Effector memory CD8-positive, alpha-beta T cell (primary cell): ENCODE measurements around the gene MYO16.

ENCODE experiments used
- ATAC-seq: fragments of 150-1000 bp; cut with Tn5 transposase; replicated peaks from 2 replicates; pipeline ENCODE4 v1.10.0; 2021; ENCODE audit warnings: mild to moderate bottlenecking, moderate library complexity
- DNase-seq, 3 experiments: peaks; one replicate each; pipeline ENCODE4 v3.0.0; 2021
- H3K27ac Mint-ChIP-seq, 2 donors: one replicate each; pipeline ENCODE4 v1.8.0; 2022; ENCODE audit warnings: mild to moderate bottlenecking in 2 of 2, mixed read lengths in 2 of 2, moderate library complexity in 2 of 2
- H3K27me3 Mint-ChIP-seq, 2 donors: one replicate each; pipeline ENCODE4 v1.8.0; 2022; ENCODE audit warnings: mixed read lengths in 2 of 2
- H3K36me3 Mint-ChIP-seq: one replicate; pipeline ENCODE4 v1.8.0; 2022; ENCODE audit warnings: mild to moderate bottlenecking, moderate library complexity, mixed read lengths; ENCODE audit not compliant: insufficient read depth
- H3K4me1 Mint-ChIP-seq, 2 donors: one replicate each; pipeline ENCODE4 v1.8.0; 2022; ENCODE audit warnings: low read depth in 2 of 2, mixed read lengths in 2 of 2
- H3K4me3 Mint-ChIP-seq, 2 donors: one replicate each; pipeline ENCODE4 v1.8.0; 2022; ENCODE audit warnings: mild to moderate bottlenecking in 2 of 2, mixed read lengths in 2 of 2, moderate library complexity in 2 of 2
- H3K9me3 Mint-ChIP-seq, 2 donors: one replicate each; pipeline ENCODE4 v1.8.0; 2022; ENCODE audit warnings: mixed read lengths in 2 of 2

Gene MYO16

DNA sequence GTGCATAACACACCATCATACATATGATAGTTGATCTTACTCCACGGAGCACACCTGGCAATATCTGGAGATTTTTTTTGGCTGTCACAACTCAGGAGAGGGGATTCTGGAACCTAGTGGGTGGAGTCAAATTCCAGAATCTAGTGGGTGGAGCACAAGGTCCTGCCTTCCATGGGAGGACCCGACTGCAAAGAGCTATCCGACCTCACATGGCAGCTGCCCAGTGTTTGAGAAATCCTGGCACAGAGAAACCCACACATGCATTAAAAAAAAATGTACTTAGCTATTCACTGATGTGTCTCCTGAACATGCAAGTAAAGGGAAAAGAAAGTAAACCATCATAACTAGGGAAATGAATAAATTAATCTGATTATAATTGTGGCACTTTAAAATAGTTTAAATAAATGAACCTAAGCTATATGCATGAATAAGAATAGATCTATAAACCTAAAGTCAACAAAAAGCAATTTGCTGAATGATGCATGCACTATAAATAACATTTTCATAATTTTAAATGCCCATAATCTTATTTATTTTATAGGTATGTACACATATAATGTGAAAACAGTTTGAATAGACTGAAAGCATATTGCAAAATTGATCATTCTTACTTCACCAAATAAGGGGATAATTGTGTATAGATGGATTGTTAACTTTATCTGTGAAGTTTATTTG is 300.3 kb downstream of the MYO16 start:
- ATAC-seq (no peak), DNase-seq (no peak)
- no peaks in the 10 kb centered on the region for H3K4me1 Mint-ChIP-seq
- peaks cover 0 to 4% of the 10 kb centered on the region in 2 donors for H3K9me3 Mint-ChIP-seq
- no peak overlapping the region for H3K4me3 Mint-ChIP-seq
- no peaks in the 10 kb centered on the region for H3K36me3 Mint-ChIP-seq
- H3K27ac Mint-ChIP-seq = no peak overlapping the region
- peaks cover 0 to 12% of the 10 kb centered on the region in 2 donors for H3K27me3 Mint-ChIP-seq

GRCh38 chr13:108932196-108932595 is 302.8 kb downstream of the MYO16 start:
- Mint-ChIP-seq H3K9me3 (no peaks in the 10 kb centered on the region), H3K27me3 (no peaks in the 10 kb centered on the region), H3K4me1 (no peaks in the 10 kb centered on the region), H3K36me3 (no peaks in the 10 kb centered on the region), H3K27ac (no peak overlapping the region), H3K4me3 (no peak overlapping the region)
- no peak for DNase-seq
- no peak for ATAC-seq

GRCh38 chr13:108933061-108933460 is 303.6 kb downstream of the MYO16 start:
- H3K9me3 Mint-ChIP-seq = no peaks in the 10 kb centered on the region
- no peaks in the 10 kb centered on the region for H3K36me3 Mint-ChIP-seq
- no peak for ATAC-seq
- H3K27me3 Mint-ChIP-seq = peaks cover 0 to 3% of the 10 kb centered on the region in 2 donors
- no peak overlapping the region for H3K4me3 Mint-ChIP-seq
- no peaks in the 10 kb centered on the region for H3K4me1 Mint-ChIP-seq
- DNase-seq = no peak
- no peak overlapping the region for H3K27ac Mint-ChIP-seq

DNA sequence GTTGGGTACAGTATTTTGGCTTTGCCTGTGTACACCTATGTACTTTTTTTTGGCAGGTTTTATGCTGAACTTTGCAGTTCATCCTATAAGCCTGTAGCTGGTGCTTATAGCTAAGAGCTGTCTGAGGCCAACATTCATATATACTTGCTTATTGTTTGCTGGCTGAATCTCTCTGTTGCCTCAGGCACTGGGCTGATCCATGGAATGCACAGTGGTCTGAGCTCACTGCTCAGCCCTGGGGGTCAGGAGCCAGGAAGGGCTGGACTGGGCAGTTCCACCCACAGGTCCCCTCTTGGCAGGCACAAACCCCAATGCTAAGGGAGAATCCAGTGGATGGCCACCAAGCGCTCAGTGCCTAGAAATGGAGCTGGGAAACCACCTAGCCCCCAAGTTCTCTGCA is 308.7 kb downstream of the MYO16 start:
- H3K9me3 Mint-ChIP-seq = no peaks in the 10 kb centered on the region
- ATAC-seq (no peak), DNase-seq (no peak)
- H3K27ac Mint-ChIP-seq = no peak overlapping the region
- H3K27me3 Mint-ChIP-seq = peaks cover 0 to 9% of the 10 kb centered on the region in 2 donors
- no peaks in the 10 kb centered on the region for H3K36me3 Mint-ChIP-seq
- H3K4me3 Mint-ChIP-seq = no peak overlapping the region
- no peaks in the 10 kb centered on the region for H3K4me1 Mint-ChIP-seq

- Mint-ChIP-seq H3K27me3 (peaks cover 0 to 9% of the 10 kb centered on the region in 2 donors), H3K27ac (no peak overlapping the region), H3K4me3 (no peak overlapping the region), H3K36me3 (no peaks in the 10 kb centered on the region), H3K4me1 (no peaks in the 10 kb centered on the region), H3K9me3 (no peaks in the 10 kb centered on the region)
- DNase-seq = no peak
- ATAC-seq = no peak
These were observed 310.7 kb downstream of the MYO16 start for GRCh38 chr13:108940121-108940520.

GRCh38 chr13:108943842-108944241 is 314.4 kb downstream of the MYO16 start:
- no peaks in the 10 kb centered on the region for H3K9me3 Mint-ChIP-seq
- H3K27ac Mint-ChIP-seq = no peak overlapping the region
- DNase-seq (no peak), ATAC-seq (no peak)
- H3K36me3 Mint-ChIP-seq = no peaks in the 10 kb centered on the region
- no peaks in the 10 kb centered on the region for H3K27me3 Mint-ChIP-seq
- no peak overlapping the region for H3K4me3 Mint-ChIP-seq
- no peaks in the 10 kb centered on the region for H3K4me1 Mint-ChIP-seq

- Mint-ChIP-seq H3K27me3 (no peaks in the 10 kb centered on the region), H3K36me3 (no peaks in the 10 kb centered on the region), H3K4me1 (no peaks in the 10 kb centered on the region), H3K4me3 (no peak overlapping the region), H3K27ac (no peak overlapping the region), H3K9me3 (no peaks in the 10 kb centered on the region)
- ATAC-seq (no peak), DNase-seq (no peak)
These were observed 315.3 kb downstream of the MYO16 start for GRCh38 chr13:108944760-108945159.

DNA sequence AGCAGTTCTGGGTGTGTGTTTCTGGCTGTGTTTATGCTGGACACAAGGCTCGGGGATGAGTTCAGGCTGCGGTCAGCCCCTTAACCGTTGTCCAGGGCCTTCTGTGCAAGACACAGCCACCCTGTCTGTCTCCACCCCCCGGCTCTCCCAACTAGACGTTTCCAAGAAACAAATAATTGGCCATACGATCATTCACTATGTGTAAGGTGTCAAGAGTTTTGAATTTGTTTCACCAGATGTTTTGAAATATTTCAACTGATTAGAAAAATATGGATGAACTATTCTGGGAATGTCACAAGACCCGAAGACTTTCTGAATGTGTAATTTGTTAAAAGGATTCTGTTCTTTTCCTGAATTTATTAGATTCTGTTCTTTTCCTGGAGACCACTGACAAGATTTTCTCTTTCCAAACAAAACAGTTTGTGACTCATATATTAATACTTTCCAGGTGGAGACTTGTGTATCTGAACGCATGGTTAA is 318.2 kb downstream of the MYO16 start:
- no peak for DNase-seq
- no peaks in the 10 kb centered on the region for H3K27me3 Mint-ChIP-seq
- H3K36me3 Mint-ChIP-seq = no peaks in the 10 kb centered on the region
- no peak overlapping the region for H3K4me3 Mint-ChIP-seq
- ATAC-seq = no peak
- no peaks in the 10 kb centered on the region for H3K4me1 Mint-ChIP-seq
- no peak overlapping the region for H3K27ac Mint-ChIP-seq
- no peaks in the 10 kb centered on the region for H3K9me3 Mint-ChIP-seq

GRCh38 chr13:108948251-108948671 is 318.9 kb downstream of the MYO16 start:
- Mint-ChIP-seq H3K27ac (no peak overlapping the region), H3K27me3 (no peaks in the 10 kb centered on the region), H3K4me1 (no peaks in the 10 kb centered on the region), H3K36me3 (no peaks in the 10 kb centered on the region), H3K4me3 (no peak overlapping the region), H3K9me3 (no peaks in the 10 kb centered on the region)
- no peak for DNase-seq
- no peak for ATAC-seq

GRCh38 chr13:108950333-108951010 is 321.1 kb downstream of the MYO16 start:
- Mint-ChIP-seq H3K9me3 (peaks cover 0 to 2% of the 10 kb centered on the region in 2 donors), H3K4me3 (no peak overlapping the region), H3K27me3 (no peaks in the 10 kb centered on the region), H3K36me3 (no peaks in the 10 kb centered on the region), H3K4me1 (no peaks in the 10 kb centered on the region), H3K27ac (no peak overlapping the region)
- no peak for ATAC-seq
- DNase-seq = no peak

- ATAC-seq (no peak), DNase-seq (no peak)
- Mint-ChIP-seq H3K36me3 (no peaks in the 10 kb centered on the region), H3K27me3 (peaks cover 0 to 14% of the 10 kb centered on the region in 2 donors), H3K4me3 (no peak overlapping the region), H3K27ac (no peak overlapping the region), H3K9me3 (peaks cover 0 to 2% of the 10 kb centered on the region in 2 donors), H3K4me1 (no peaks in the 10 kb centered on the region)
These were observed 326.3 kb downstream of the MYO16 start for GRCh38 chr13:108955741-108956140.

GRCh38 chr13:108957369-108958012 is 328.1 kb downstream of the MYO16 start:
- DNase-seq (no peak), ATAC-seq (no peak)
- Mint-ChIP-seq H3K9me3 (peaks cover 0 to 2% of the 10 kb centered on the region in 2 donors), H3K4me1 (no peaks in the 10 kb centered on the region), H3K4me3 (no peak overlapping the region), H3K27me3 (peaks cover 0 to 14% of the 10 kb centered on the region in 2 donors), H3K36me3 (no peaks in the 10 kb centered on the region), H3K27ac (no peak overlapping the region)

DNA sequence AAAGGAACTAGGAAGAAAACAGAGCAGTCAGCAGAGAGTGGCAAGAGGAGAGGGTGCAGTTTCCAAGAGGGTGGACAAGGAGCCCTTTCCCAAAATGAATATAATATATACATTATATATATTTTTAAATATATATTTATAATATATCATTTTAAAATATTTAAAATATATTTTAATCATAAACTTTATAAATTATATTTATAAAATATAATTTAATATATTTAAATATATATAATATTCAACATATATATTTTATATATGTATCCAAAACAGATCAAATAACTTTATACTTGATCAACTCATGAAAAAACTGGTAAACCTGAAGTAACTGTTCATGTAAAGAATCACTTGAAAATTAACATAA is 328.6 kb downstream of the MYO16 start:
- no peak overlapping the region for H3K4me3 Mint-ChIP-seq
- no peaks in the 10 kb centered on the region for H3K36me3 Mint-ChIP-seq
- H3K27me3 Mint-ChIP-seq = peaks cover 0 to 14% of the 10 kb centered on the region in 2 donors
- ATAC-seq (no peak), DNase-seq (no peak)
- H3K4me1 Mint-ChIP-seq = no peaks in the 10 kb centered on the region
- H3K27ac Mint-ChIP-seq = no peak overlapping the region
- H3K9me3 Mint-ChIP-seq = peaks cover 0 to 2% of the 10 kb centered on the region in 2 donors

DNA sequence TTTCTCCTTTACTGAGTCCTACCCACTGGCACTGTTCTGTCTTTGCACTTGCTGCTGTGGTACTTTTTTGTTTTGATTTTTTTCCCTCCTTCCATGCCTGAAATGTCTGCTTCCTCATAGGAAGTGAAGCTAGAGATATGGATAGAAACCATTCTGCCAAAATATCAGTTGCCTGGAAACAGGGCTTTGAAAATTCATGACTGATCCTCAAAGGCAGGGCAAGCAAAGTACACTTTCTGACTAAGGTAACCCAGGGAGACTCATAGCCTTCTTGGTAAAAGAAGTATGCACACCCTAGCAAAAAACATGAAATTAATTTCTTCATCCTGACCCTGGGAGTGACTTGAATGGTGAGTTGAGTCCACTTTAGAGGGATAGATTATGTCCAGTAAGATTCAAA is 329.8 kb downstream of the MYO16 start:
- no peak overlapping the region for H3K27ac Mint-ChIP-seq
- H3K4me1 Mint-ChIP-seq = no peaks in the 10 kb centered on the region
- DNase-seq (no peak), ATAC-seq (no peak)
- H3K36me3 Mint-ChIP-seq = no peaks in the 10 kb centered on the region
- H3K4me3 Mint-ChIP-seq = no peak overlapping the region
- H3K27me3 Mint-ChIP-seq = peaks cover 0 to 14% of the 10 kb centered on the region in 2 donors
- peaks cover 0 to 2% of the 10 kb centered on the region in 2 donors for H3K9me3 Mint-ChIP-seq
